HCT116 (cell line): ENCODE results near the gene LRP1B.

ENCODE experiments used
- CEBPB ChIP-seq: IDR thresholded peaks from 2 replicates; pipeline ENCODE4 v1.6.1; 2012; ENCODE audit warnings: low read depth
- CTCF ChIP-seq, 3 experiments: fragments of 200-600 bp in 1 of 3; sonication (generic) in 1 of 3; IDR thresholded peaks in 2 of 3; conservative IDR thresholded peaks in 1 of 3; 2 replicates each; pipeline ENCODE4 v1.5.1; 2012 to 2017; ENCODE audit warnings: low read depth in 2 of 3, low read length in 2 of 3, antibody characterized with exemption in 1 of 3, borderline replicate concordance in 1 of 3, control low read depth in 1 of 3, mild to moderate bottlenecking in 1 of 3, mixed read lengths in 1 of 3, mixed run types in 1 of 3, moderate library complexity in 1 of 3; ENCODE audit not compliant: insufficient read depth in 1 of 3
- EZH2 ChIP-seq: fragments of 200-600 bp; sonication (generic); IDR thresholded peaks from 2 replicates; pipeline ENCODE4 v1.6.1; 2017; ENCODE audit warnings: antibody characterized with exemption, mixed run types
- EZH2phosphoT487 ChIP-seq: fragments of 200-600 bp; IDR thresholded peaks from 2 replicates; pipeline ENCODE4 v1.6.1; 2018; ENCODE audit warnings: antibody characterized with exemption, borderline replicate concordance
- MAX ChIP-seq: IDR thresholded peaks from 2 replicates; pipeline ENCODE4 v1.6.1; 2012
- POLR2A ChIP-seq: IDR thresholded peaks from 2 replicates; pipeline ENCODE4 v1.7.0; 2011; ENCODE audit warnings: borderline replicate concordance; ENCODE audit not compliant: insufficient read depth, insufficient read length; ENCODE audit errors: extremely low read depth
- POLR2AphosphoS5 ChIP-seq: IDR thresholded peaks from 2 replicates; pipeline ENCODE4 v1.6.1; 2011; ENCODE audit warnings: mild to moderate bottlenecking, low read depth, low read length, moderate library complexity
- SIN3A ChIP-seq: IDR thresholded peaks from 2 replicates; pipeline ENCODE4 v1.6.1; 2012; ENCODE audit warnings: low read depth
- SRF ChIP-seq: IDR thresholded peaks from 2 replicates; pipeline ENCODE4 v1.6.1; 2012; ENCODE audit warnings: low read depth
- TCF7L2 ChIP-seq: IDR thresholded peaks from 2 replicates; pipeline ENCODE4 v1.7.0; 2011; ENCODE audit warnings: borderline replicate concordance, inconsistent platforms; ENCODE audit not compliant: insufficient read depth, insufficient read length; ENCODE audit errors: extremely low read depth
- ZBTB33 ChIP-seq: IDR thresholded peaks from 2 replicates; pipeline ENCODE4 v1.6.1; 2011; ENCODE audit warnings: mild to moderate bottlenecking, low read length, moderate library complexity; ENCODE audit not compliant: insufficient replicate concordance; ENCODE audit errors: extremely low read depth

GRCh38 chr2:141994066-141994465 lies 136.8 kb downstream of the LRP1B start:
- TF ChIP-seq CEBPB (no peak), CTCF (IDR thresholded peaks at IDR 0.05 in 2 of 3, conservative IDR thresholded peaks at IDR 0.05 in 1 of 3; ENCODE audit: borderline replicate concordance in 1 of 3, insufficient read depth in 1 of 3, low read depth in 2 of 3, low read length in 2 of 3) (no peak), MAX (no peak), POLR2A (no peak), ZBTB33 (no peak), SIN3A (no peak), EZH2 (no peak), POLR2AphosphoS5 (no peak), TCF7L2 (no peak), SRF (no peak), EZH2phosphoT487 (no peak)
